Heart left ventricle (tissue), 13 donors: ENCODE data around the gene ANKRD40CL.

Experiments used
- CTCF ChIP-seq, 12 donors: fragments of 200-600 bp; sonication (generic) in 4 of 12; IDR thresholded peaks; one replicate each; pipeline versions ENCODE4 v1.5.0 to v1.8.0; 2018 to 2022; ENCODE audit warnings: antibody characterized with exemption in 12 of 12, mild to moderate bottlenecking in 5 of 12
- POLR2A ChIP-seq, 2 donors: fragments of 450-650 bp; IDR thresholded peaks; one replicate each; pipeline ENCODE4 v1.6.1; 2017; ENCODE audit warnings: antibody characterized with exemption in 2 of 2, mild to moderate bottlenecking in 2 of 2, moderate library complexity in 2 of 2
- donor health status: ischemic (EF 13 %, LVEDD 7.1; RV severe dilation, severe dysfunction).
- donor health status: DM: no; HTN: yes; CAD: no.
- donor health status: DM: no; HTN: no; CAD: no.
- donor health status: ischemic (EF 25% LVEDD 6.9; RV normal size, moderate dysfunction).
- donor health status: ischemic (EF 25% LVEDD 5.7; RV mildly dilated, moderate dysfunction).
- donor health status: ischemic (EF 35%, LVEDD 5.7; RV mildly dilated, moderate dysfunction).
- donor health status: nonischemic (EF 11% LVEDD 7.7; RV severe dilation, severe dysfunction).
- donor health status: DM: yes; HTN: yes; CAD: no.
- donor health status: PGD.
- donor health status: ischemic (EF 29% LVEDD 5.4; RV normal size, mild dysfunction).
- donor health status: nonischemic (EF 23%, LVEDD 6.1; RV moderate dilation, normal function).

- no peak for TF ChIP-seq CTCF (IDR thresholded peaks at IDR 0.05)
- TF ChIP-seq POLR2A (IDR thresholded peaks at IDR 0.05) = no peak
Measured at GRCh38 chr17:50792132-50792531, 24.8 kb upstream of the ANKRD40CL start.
